HTR-8/SVneo (cell line): Measurements from ENCODE around the gene GALNT10.
"Not testable (repeated sequence)": the region's sequence is repeated elsewhere in the genome, so short reads cannot be mapped to it uniquely, and the experiment has no call there.

Experiments used
- DNase-seq: peaks from one replicate; pipeline ENCODE4 v3.0.0; 2011; ENCODE audit warnings: low spot score, mixed read lengths; ENCODE audit not compliant: insufficient read length
- FAIRE-seq: peaks from 2 replicates; lab custom pipeline; 2011; peaks lifted over from hg19 to GRCh38; lab: Jason Lieb, UNC

Gene GALNT10

GRCh38 chr5:154341620-154342019, 151.1 kb downstream of the GALNT10 start:
- no peak for FAIRE-seq
- DNase-seq, result no peak

- FAIRE-seq (no peak), DNase-seq (no peak)
Observed at GRCh38 chr5:154342211-154342610, 151.7 kb downstream of the GALNT10 start.

- DNase-seq, result no peak
- no peak for FAIRE-seq
Observed at GRCh38 chr5:154342963-154343362, 152.4 kb downstream of the GALNT10 start.

- DNase-seq, result no peak
- FAIRE-seq, result no peak
Observed at GRCh38 chr5:154344461-154344860, 153.9 kb downstream of the GALNT10 start.

GRCh38 chr5:154345255-154345952, 154.9 kb downstream of the GALNT10 start:
- no peak for DNase-seq
- no peak for FAIRE-seq

GRCh38 chr5:154346427-154346826, 155.9 kb downstream of the GALNT10 start:
- DNase-seq, result no peak
- FAIRE-seq, result no peak

GRCh38 chr5:154349626-154350264, 159.2 kb downstream of the GALNT10 start:
- FAIRE-seq, result no peak
- no peak for DNase-seq

GRCh38 chr5:154351141-154351540, 160.6 kb downstream of the GALNT10 start:
- FAIRE-seq, result no peak
- DNase-seq, result no peak

GRCh38 chr5:154351566-154351965, 161.0 kb downstream of the GALNT10 start:
- DNase-seq (no peak), FAIRE-seq (no peak)

- no peak for FAIRE-seq
- DNase-seq, result no peak
Observed at GRCh38 chr5:154352960-154353548, 162.5 kb downstream of the GALNT10 start.

GRCh38 chr5:154355129-154355611, 164.6 kb downstream of the GALNT10 start:
- DNase-seq (no peak), FAIRE-seq (no peak)

GRCh38 chr5:154356020-154356655, 165.6 kb downstream of the GALNT10 start:
- no peak for FAIRE-seq
- DNase-seq, result no peak

- DNase-seq (no peak), FAIRE-seq (no peak)
Observed at GRCh38 chr5:154356958-154357357, 166.4 kb downstream of the GALNT10 start.

GRCh38 chr5:154358516-154359220, 168.1 kb downstream of the GALNT10 start:
- FAIRE-seq (no peak), DNase-seq (no peak)

- DNase-seq, result no peak
- no peak for FAIRE-seq
Observed at GRCh38 chr5:154359221-154359573, 168.7 kb downstream of the GALNT10 start.

GRCh38 chr5:154360241-154360640, 169.7 kb downstream of the GALNT10 start:
- DNase-seq, FAIRE-seq: not testable (repeated sequence)

- DNase-seq (no peak), FAIRE-seq (no peak)
Observed at GRCh38 chr5:154363411-154363810, 172.9 kb downstream of the GALNT10 start.

- DNase-seq (no peak), FAIRE-seq (no peak)
Observed at GRCh38 chr5:154364771-154365170, 174.2 kb downstream of the GALNT10 start.

GRCh38 chr5:154365823-154366222, 175.3 kb downstream of the GALNT10 start:
- no peak for DNase-seq
- no peak for FAIRE-seq

- FAIRE-seq, result no peak
- no peak for DNase-seq
Observed at GRCh38 chr5:154366353-154366752, 175.8 kb downstream of the GALNT10 start.
